Activated CD4-positive, alpha-beta T cell treated with anti-CD3 and anti-CD28 coated beads, Interleukin-2, amount 10 ng/mL, durations not matched to agents 7 days and 5 days (primary cell): Measurements from ENCODE around the gene SOX12. TPM values are rescaled to one million over a fixed set of nuclear protein-coding genes. Genes with fewer than 3 reads are reported as not detected.

ENCODE experiments used
- CTCF ChIA-PET: fragments of 350-600 bp; sonication (Branson Sonifier 250); formaldehyde crosslinking; loops from one replicate; lab custom pipeline; 2021; ENCODE audit warnings: antibody characterized with exemption; lab: Charles Lee
- POLR2A ChIA-PET: fragments of 350-600 bp; sonication (Branson Sonifier 250); formaldehyde crosslinking; loops from one replicate; lab custom pipeline; 2021; ENCODE audit warnings: antibody characterized with exemption; lab: Charles Lee
- DNase-seq: peaks from one replicate; pipeline ENCODE4 v3.0.0-alpha.2; 2020
- H3K27ac Mint-ChIP-seq: one replicate; pipeline ENCODE4 v1.8.0; 2021; ENCODE audit warnings: mild to moderate bottlenecking, moderate library complexity, mixed read lengths
- H3K27me3 Mint-ChIP-seq: one replicate; pipeline ENCODE4 v1.8.0; 2021; ENCODE audit warnings: mixed read lengths
- H3K36me3 Mint-ChIP-seq: one replicate; pipeline ENCODE4 v1.8.0; 2021; ENCODE audit warnings: low read depth, mixed read lengths
- H3K4me1 Mint-ChIP-seq: one replicate; pipeline ENCODE4 v1.8.0; 2021; ENCODE audit warnings: mixed read lengths
- H3K4me3 Mint-ChIP-seq: one replicate; pipeline ENCODE4 v1.8.0; 2021; ENCODE audit warnings: mild to moderate bottlenecking, moderate library complexity, mixed read lengths
- H3K9me3 Mint-ChIP-seq: one replicate; pipeline ENCODE4 v1.8.0; 2021; ENCODE audit warnings: mixed read lengths
- total RNA-seq, 2 experiments: library from RNA; stranded (reverse); gene quantifications; one replicate each; pipeline ENCODE4 v1.2.3, GENCODE V29; 2021

SOX12 gene
- total RNA-seq, 2 experiments from 2014 or later = 5.6 to 6.0 TPM

DNA sequence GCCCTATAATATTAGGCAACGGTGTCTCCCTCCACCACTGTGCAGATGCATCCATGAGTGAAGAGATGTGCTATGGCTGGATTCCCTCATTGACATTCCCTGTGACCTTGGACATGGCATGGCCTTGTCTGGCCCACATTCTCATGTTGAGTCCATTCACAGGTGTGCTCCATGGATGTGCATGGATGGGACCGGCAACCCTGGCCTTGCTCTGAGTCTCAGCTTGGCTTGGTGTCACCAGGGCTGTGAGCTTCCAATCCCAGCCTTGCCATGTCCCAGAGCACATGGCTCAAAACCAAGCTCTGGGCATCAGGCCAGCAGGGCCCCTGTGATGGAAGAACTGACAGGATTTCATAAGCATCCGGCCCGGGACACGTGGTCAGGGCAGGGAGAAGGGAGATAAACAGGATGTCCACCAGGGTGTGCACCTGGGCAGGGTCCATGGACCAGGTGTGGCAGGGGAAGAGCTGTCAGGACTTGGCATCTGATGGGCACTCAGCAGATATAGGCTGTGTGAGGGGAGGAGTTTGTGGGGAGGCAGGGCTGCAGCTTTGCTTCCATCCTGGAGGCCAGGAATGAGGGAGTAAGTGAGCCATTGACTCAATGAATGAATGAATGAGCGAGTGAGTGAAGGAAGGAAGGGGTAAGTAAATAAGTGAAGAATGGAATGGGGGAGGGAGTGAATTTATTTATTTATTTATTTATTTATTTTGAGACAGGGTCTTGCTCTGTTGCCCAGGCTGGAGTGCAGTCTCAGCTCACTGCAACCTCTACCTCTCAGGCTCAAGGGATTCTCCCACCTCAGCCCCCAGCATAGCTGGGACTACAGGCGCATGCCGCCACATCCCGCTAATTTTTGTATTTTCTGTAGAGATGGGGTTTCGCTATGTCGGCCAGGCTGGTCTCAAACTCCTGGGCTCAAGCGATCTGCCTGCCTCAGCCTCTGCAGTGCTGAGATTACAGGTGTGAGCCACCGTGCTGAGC, 37.2 kb downstream of the SOX12 start:
- Mint-ChIP-seq H3K4me3 (no peak overlapping the region), H3K27me3 (no peaks in the 10 kb centered on the region), H3K27ac (peak overlapping the region; percentile 58), H3K4me1 (peaks cover 37% of the 10 kb centered on the region), H3K9me3 (no peaks in the 10 kb centered on the region), H3K36me3 (no peaks in the 10 kb centered on the region)
- DNase-seq = peak; percentile 50
- ChIA-PET POLR2A (interaction anchor here (1.4 kb wide), 1 partner anchor 18 kb away, joined by 4 read pairs; the partner anchor contains the start of gene TRIB3), CTCF (interaction anchor here (0.6 to 1.9 kb wide), 13 partner anchors 8 to 150 kb away, joined by 3 to 8 read pairs (median 4); no protein-coding TSS in a partner anchor)

- no peak for DNase-seq
- H3K4me3 Mint-ChIP-seq = no peak overlapping the region
- no peak overlapping the region for H3K27ac Mint-ChIP-seq
- no peaks in the 10 kb centered on the region for H3K27me3 Mint-ChIP-seq
- CTCF ChIA-PET = interaction anchor here (0.7 to 1.9 kb wide), 6 partner anchors 9 to 49 kb away, joined by 3 to 8 read pairs (median 3); no protein-coding TSS in a partner anchor
- peaks cover under 1% of the 10 kb centered on the region for H3K36me3 Mint-ChIP-seq
- no peaks in the 10 kb centered on the region for H3K9me3 Mint-ChIP-seq
- POLR2A ChIA-PET = no interaction called here
- peaks cover 39% of the 10 kb centered on the region for H3K4me1 Mint-ChIP-seq
Observed at GRCh38 chr20:363319-364078, 38.1 kb downstream of the SOX12 start.

DNA sequence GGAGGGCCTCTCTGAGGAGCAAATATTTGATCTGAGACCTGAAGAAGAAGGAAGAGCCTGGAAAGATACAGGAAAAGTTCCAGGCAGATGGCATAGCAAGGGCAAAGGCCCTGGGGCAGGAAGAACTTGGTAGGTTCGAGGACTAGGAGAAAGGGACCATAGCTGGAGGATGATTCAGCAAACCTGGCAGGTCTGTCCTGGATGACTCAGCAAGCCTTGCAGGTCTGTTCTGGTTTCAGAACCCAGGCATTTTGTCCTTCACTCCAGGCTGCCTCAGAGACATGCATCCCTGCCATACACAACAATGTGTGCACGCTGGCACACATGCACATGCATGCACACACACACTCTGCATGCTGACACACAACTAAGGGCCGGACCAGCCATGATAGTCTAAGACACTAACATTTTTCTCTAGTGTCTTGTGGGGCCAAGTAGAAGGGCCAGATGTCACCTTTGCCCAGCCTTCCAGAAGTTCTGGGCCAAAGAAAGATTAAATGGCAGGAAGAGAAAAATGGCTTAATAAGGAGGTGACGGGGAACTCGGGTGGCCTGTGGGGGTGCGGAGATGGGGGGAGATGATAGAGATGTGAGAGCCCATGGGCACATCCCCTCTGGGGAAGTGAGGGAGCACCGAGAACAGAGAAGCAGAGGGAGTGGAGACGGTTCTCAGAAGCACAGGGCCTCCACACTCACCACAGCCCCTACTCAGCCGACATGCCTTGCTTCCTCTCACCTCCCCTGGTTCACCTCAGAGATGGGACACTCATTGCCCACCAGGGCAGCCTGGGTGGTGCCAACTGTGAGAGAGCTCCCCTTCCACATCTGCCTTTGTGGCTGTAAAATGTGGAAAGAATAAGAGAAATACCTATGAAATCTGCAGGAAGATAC, 39.8 kb downstream of the SOX12 start:
- Mint-ChIP-seq H3K4me3 (peak overlapping the region; percentile 24), H3K9me3 (no peaks in the 10 kb centered on the region), H3K36me3 (peaks cover 3% of the 10 kb centered on the region), H3K27me3 (no peaks in the 10 kb centered on the region), H3K4me1 (peaks cover 46% of the 10 kb centered on the region), H3K27ac (peak overlapping the region; percentile 81)
- POLR2A ChIA-PET = no interaction called here
- no peak for DNase-seq
- CTCF ChIA-PET = interaction anchor here (1.3 to 2.4 kb wide), 3 partner anchors 11 to 17 kb away, joined by 5 to 13 read pairs (median 7); partner anchors contain the start of gene TRIB3

- ChIA-PET CTCF (interaction anchor here (1.2 to 2.4 kb wide), 4 partner anchors 10 to 16 kb away, joined by 3 to 13 read pairs (median 6); partner anchors contain the start of gene TRIB3), POLR2A (no interaction called here)
- Mint-ChIP-seq H3K9me3 (no peaks in the 10 kb centered on the region), H3K27ac (peak overlapping the region; percentile 81), H3K4me3 (peak overlapping the region; percentile 43), H3K4me1 (peaks cover 46% of the 10 kb centered on the region), H3K27me3 (no peaks in the 10 kb centered on the region), H3K36me3 (peaks cover 3% of the 10 kb centered on the region)
- DNase-seq = no peak
Observed at GRCh38 chr20:366041-366718, 40.8 kb downstream of the SOX12 start.

- ChIA-PET CTCF (interaction anchor here (1.0 to 2.4 kb wide), 5 partner anchors 10 to 113 kb away, joined by 3 to 13 read pairs (median 3); partner anchors contain the start of gene TRIB3), POLR2A (no interaction called here)
- H3K4me1 Mint-ChIP-seq = peaks cover 48% of the 10 kb centered on the region
- DNase-seq = no peak
- no peaks in the 10 kb centered on the region for H3K27me3 Mint-ChIP-seq
- peak overlapping the region; percentile 38 for H3K27ac Mint-ChIP-seq
- no peak overlapping the region for H3K4me3 Mint-ChIP-seq
- H3K9me3 Mint-ChIP-seq = no peaks in the 10 kb centered on the region
- peaks cover 3% of the 10 kb centered on the region for H3K36me3 Mint-ChIP-seq
Observed at GRCh38 chr20:366719-367485, 41.5 kb downstream of the SOX12 start.

DNA sequence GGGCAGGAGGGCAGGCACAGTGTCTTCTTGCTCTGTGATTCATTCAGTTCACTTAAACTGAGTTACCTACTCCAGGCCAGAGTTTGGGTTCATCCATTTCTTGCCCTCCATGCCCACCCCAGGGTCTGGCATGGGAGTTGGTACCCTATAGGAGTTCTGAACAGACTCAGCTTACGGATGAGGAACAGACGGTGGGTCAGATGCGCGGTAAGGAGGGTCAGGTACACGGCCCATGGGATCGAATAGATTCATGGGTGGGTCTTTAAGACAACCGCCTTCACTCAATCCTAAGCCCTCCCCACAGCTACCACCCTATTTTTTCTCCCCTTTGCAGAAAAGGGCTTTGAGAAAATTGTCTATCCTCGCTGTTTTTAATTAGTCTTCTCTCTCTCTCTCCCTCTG, 42.1 kb downstream of the SOX12 start:
- H3K27me3 Mint-ChIP-seq = no peaks in the 10 kb centered on the region
- ChIA-PET POLR2A (no interaction called here), CTCF (interaction anchor here (1.0 to 2.4 kb wide), 4 partner anchors 9 to 112 kb away, joined by 3 to 13 read pairs (median 3); no protein-coding TSS in a partner anchor)
- peaks cover 50% of the 10 kb centered on the region for H3K4me1 Mint-ChIP-seq
- H3K36me3 Mint-ChIP-seq = peaks cover 3% of the 10 kb centered on the region
- H3K27ac Mint-ChIP-seq = peak overlapping the region; percentile 38
- no peaks in the 10 kb centered on the region for H3K9me3 Mint-ChIP-seq
- no peak overlapping the region for H3K4me3 Mint-ChIP-seq
- DNase-seq = no peak

DNA sequence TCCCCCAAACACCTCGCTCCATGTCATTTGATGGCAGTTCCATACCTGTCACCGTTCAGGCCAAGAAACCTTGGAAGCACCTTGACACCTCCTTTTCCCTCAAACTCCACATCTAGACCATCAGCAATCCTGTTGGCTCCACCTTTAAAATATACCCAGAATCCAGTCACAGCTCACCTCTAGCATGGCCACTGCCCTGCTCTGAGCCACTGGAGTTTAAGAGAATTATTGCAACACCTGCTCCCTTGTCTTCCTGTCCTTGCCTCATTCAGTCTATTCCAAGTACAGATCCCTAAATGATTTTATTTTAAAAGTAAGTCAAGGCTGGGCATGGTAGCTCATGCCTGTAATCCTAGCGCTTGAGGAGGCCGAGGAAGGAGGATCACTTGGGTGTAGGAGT, 43.6 kb downstream of the SOX12 start:
- ChIA-PET CTCF (interaction anchor here (0.7 to 1.9 kb wide), 4 partner anchors 13 to 61 kb away, joined by 3 to 5 read pairs (median 3); no protein-coding TSS in a partner anchor), POLR2A (interaction anchor here (0.6 kb wide), 1 partner anchor 38 kb away, joined by 3 read pairs; no protein-coding TSS in a partner anchor)
- peaks cover 3% of the 10 kb centered on the region for H3K36me3 Mint-ChIP-seq
- no peaks in the 10 kb centered on the region for H3K9me3 Mint-ChIP-seq
- no peak overlapping the region for H3K4me3 Mint-ChIP-seq
- DNase-seq = no peak
- peak overlapping the region; percentile 0 for H3K27ac Mint-ChIP-seq
- H3K4me1 Mint-ChIP-seq = peaks cover 59% of the 10 kb centered on the region
- H3K27me3 Mint-ChIP-seq = no peaks in the 10 kb centered on the region

DNA sequence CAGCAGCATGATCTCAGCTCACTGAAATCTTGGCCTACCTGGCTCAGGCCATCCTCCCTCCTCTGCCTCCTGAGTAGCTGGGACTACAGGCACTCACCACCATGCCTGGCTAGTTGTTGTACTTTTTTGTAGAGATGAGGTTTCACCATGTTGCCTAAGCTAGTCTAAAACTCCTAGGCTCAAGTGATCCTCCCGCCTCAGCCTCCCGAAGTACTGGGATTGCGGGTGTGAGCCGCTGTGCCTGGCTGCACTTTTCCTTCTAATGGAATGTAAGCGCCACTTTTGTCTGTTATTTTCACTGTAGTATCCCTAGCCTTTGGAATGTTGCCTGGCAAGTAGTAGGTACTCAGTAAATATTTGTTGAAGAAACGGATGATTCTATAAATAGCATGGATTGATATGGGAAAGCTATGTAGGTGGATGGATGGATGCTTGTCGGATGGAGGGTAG, 44.8 kb downstream of the SOX12 start:
- POLR2A ChIA-PET = no interaction called here
- CTCF ChIA-PET = interaction anchor here (1.2 to 1.9 kb wide), 2 partner anchors 16 to 107 kb away, joined by 4 to 5 read pairs; no protein-coding TSS in a partner anchor
- Mint-ChIP-seq H3K36me3 (peaks cover 3% of the 10 kb centered on the region), H3K4me1 (peaks cover 50% of the 10 kb centered on the region), H3K9me3 (no peaks in the 10 kb centered on the region), H3K27me3 (no peaks in the 10 kb centered on the region), H3K27ac (peak overlapping the region; percentile 5), H3K4me3 (no peak overlapping the region)
- DNase-seq = no peak

DNA sequence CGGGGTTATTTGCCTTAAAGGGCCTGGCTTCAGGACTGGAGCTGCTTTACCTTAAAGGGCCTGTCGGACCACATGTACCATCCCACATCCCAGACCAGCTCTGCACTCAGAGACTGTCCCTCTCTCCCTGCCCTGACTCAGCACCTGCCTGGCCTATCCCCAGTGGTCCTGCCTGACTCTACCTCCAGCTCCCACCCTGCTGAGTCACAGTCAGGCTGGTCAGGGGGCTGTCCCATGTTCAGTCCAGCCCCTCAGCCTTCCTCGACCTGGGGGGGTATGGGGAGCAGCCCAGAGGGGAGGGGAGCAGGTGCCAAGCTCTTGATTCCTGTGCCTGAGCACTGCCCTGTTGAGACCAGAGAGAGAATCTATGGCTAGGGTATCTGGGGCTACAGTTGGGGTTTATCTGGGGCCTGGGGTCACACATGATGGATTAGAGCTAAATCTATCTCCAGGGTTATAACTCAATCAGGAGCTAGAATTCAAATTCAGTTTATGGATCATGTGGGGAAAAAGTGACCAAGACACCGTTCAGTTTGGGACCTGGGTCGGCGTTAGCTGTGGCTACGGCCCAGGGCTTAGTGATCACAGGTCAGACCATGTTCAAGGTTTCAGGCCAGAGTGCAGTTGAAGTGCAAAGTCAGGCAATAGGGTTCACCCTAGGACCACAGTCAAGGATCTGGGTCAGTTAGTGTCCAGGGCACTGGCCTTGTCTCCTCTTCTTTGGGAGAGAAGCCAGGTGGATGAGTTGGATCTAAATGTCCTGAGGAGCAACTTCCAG, 45.8 kb downstream of the SOX12 start:
- H3K4me1 Mint-ChIP-seq = peaks cover 41% of the 10 kb centered on the region
- no peak overlapping the region for H3K27ac Mint-ChIP-seq
- H3K27me3 Mint-ChIP-seq = peaks cover 2% of the 10 kb centered on the region
- H3K9me3 Mint-ChIP-seq = no peaks in the 10 kb centered on the region
- no peak overlapping the region for H3K4me3 Mint-ChIP-seq
- DNase-seq = no peak
- CTCF ChIA-PET = interaction anchor here (1.0 to 2.7 kb wide), 7 partner anchors 9 to 107 kb away, joined by 3 to 17 read pairs (median 3); partner anchors contain the start of genes TRIB3 and ZCCHC3
- POLR2A ChIA-PET = no interaction called here
- peaks cover 3% of the 10 kb centered on the region for H3K36me3 Mint-ChIP-seq
